Measurements from ENCODE around the gene GRIK4. TPM values are rescaled to one million over a fixed set of nuclear protein-coding genes. Genes with fewer than 3 reads are reported as not detected.

Gene GRIK4
- total RNA-seq, 1 donor from 2014 or later, result 0.06 TPM

DNA sequence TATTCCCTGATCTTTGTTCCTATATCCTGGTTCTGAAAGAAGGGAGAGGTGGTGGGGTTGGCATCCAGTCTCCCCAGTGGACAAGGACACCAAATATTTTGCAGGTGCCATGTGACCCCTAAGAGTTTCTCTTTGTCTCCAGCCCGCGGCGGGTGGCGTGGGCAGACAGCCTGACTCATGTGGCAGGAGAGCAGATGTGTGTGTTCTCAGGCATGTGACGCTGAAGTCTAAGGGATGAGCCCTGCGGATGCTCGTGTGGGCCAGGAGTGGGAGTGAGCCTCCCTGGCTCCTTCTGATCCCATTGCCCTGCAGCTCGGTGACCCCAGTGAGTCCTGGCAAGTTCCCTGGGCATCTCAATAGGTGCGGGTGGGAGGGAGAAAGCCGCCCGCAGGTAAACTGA is 417.5 kb downstream of the GRIK4 start:
- no peak overlapping the region for H3K4me3 ChIP-seq (ENCODE audit: low read depth, low read length)
- TF ChIP-seq, protein P1, sequence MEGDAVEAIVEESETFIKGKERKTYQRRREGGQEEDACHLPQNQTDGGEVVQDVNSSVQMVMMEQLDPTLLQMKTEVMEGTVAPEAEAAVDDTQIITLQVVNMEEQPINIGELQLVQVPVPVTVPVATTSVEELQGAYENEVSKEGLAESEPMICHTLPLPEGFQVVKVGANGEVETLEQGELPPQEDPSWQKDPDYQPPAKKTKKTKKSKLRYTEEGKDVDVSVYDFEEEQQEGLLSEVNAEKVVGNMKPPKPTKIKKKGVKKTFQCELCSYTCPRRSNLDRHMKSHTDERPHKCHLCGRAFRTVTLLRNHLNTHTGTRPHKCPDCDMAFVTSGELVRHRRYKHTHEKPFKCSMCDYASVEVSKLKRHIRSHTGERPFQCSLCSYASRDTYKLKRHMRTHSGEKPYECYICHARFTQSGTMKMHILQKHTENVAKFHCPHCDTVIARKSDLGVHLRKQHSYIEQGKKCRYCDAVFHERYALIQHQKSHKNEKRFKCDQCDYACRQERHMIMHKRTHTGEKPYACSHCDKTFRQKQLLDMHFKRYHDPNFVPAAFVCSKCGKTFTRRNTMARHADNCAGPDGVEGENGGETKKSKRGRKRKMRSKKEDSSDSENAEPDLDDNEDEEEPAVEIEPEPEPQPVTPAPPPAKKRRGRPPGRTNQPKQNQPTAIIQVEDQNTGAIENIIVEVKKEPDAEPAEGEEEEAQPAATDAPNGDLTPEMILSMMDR (conservative IDR thresholded peaks at IDR 0.05; ENCODE audit: low read depth, low read length), result no peak
- no peak for DNase-seq (ENCODE audit: low read depth)

DNA sequence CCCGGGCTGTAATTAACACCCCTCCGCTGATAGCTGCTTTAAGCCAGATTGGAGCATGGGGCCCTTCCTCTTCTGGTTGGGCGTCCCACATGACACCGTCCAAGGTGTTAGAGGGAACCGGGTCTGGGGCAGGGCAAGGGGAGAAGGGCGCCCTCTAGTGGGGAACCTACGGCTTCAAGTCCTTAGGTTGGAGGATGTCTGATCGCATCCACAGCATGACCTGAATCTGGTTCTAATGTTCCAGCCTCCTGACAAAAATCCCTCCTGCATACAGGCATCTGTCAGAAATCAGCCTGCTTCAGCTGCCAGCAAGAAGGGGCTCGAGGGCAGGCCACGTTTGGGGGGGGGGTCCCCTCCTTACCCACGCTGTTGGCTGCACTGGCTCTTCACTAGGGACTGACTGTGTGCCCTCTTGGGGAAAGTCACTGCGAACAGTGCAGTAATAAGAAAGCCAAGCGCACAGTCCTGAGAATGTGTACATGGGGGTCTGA is 418.2 kb downstream of the GRIK4 start:
- TF ChIP-seq, protein P1 (conservative IDR thresholded peaks at IDR 0.05; ENCODE audit: low read depth, low read length), result peak; percentile 83
- no peak overlapping the region for H3K4me3 ChIP-seq (ENCODE audit: low read depth, low read length)
- DNase-seq (ENCODE audit: low read depth), result no peak

DNA sequence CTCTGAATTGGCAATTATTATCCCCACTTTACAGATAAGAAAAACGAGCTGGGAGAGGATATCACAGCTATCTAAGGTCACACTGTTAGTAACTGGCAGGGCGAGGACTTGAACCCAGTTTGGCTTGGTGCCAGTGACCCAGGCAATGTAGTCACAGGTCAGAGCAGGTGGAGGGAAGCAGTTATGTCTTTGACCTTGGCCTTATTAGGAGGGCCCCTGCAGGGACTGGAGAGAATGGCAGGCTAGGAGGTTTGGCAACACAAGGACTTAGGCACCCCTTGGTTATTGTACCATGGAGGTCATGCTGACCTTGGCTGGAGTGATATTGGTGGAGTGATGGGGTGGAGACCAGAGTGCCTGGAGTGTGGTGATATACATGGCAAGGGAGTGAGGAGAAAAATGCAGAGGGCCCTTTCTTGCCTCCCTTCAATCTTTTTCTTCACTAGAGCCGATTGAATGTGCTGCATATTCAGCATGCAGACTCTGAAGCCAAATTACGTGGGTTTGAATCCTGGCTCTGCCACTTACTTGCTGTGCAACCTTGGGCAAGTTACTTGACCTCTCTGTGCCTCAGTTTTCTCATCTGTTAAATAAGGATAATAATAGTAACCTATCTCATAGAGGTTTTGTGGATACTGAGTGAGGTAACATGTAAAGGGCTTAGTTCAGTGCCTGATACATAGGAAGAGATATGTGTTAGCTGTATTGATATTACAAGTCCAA is 419.7 kb downstream of the GRIK4 start:
- TF ChIP-seq, protein P1 (conservative IDR thresholded peaks at IDR 0.05; ENCODE audit: low read depth, low read length), result peak; percentile 31
- no peak overlapping the region for H3K4me3 ChIP-seq (ENCODE audit: low read depth, low read length)
- DNase-seq (ENCODE audit: low read depth), result no peak

DNA sequence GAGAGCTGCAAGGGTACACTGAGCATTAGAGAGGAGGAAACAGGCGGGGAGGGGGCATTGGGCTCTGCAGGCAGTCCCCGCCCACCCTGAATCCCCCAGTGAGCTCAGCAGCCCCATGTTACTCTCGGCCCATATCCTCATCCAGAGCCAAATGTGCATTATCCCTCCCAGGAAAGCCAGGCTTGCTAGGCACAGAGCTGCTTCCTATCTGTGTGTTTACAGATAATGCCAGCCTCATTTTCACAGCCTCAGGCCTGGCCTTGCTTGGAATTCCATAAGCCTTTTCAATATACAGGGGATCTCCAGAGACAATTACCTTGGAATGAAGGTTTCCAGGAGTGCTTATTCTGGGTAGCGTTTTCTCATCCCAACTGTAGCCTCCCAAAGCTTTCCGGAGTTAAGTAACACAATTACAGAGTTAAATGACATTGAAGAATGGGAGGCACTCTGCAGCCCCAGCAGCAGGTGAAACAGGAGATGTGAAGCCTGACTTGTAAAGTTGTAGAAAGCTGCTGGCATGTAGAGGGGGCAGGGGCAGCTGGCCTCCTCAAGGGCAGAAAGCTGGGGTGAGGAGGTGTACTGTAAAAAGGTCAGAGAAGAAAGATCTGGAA is 420.9 kb downstream of the GRIK4 start:
- H3K4me3 ChIP-seq (ENCODE audit: low read depth, low read length), result no peak overlapping the region
- TF ChIP-seq, protein P1 (conservative IDR thresholded peaks at IDR 0.05; ENCODE audit: low read depth, low read length), result no peak
- no peak for DNase-seq (ENCODE audit: low read depth)

DNA sequence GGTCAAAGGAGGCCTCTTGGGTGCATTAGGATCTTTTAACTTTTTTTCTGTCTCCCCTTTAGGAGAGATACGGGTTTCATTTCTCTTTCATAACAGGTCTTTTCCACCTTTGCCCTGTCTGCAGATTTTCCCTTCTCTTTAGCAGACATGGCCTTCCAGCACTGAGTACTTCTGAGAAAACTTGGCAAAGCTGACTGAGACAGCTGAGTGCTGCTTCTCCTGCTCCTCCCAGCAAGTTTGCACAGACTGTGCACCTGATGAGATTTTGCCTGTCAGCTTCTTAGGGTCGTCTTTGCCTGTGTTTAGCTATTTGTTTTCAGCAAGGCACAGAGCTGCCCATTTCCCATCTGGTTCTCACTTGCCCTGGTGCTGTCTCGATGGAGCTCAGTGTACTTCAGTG is 424.8 kb downstream of the GRIK4 start:
- DNase-seq (ENCODE audit: low read depth), result no peak
- TF ChIP-seq, protein P1 (conservative IDR thresholded peaks at IDR 0.05; ENCODE audit: low read depth, low read length), result no peak
- H3K4me3 ChIP-seq (ENCODE audit: low read depth, low read length), result no peak overlapping the region

DNA sequence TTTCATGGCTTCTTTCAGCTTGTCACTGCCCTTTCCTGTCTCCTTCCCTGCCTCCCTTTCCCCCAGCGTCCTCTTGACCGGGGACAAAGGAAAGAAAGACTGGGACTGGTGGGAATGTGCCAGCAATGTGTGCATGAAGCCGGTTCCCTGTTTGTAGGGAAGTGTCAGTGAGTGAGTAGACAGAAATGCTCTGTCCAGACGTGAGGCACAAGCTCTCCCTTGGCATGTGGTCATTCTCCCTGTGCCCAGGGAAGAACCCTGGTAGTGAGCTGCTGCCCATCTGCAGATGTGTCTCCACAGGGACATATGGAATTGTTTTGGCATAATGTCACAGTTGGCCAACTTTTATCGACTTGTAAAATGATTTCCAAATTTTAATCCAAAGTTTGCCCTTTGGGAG is 426.0 kb downstream of the GRIK4 start:
- no peak overlapping the region for H3K4me3 ChIP-seq (ENCODE audit: low read depth, low read length)
- DNase-seq (ENCODE audit: low read depth), result no peak
- TF ChIP-seq, protein P1 (conservative IDR thresholded peaks at IDR 0.05; ENCODE audit: low read depth, low read length), result no peak
